RPMI8226 (cell line): ENCODE data around the gene COL2A1.

Experiments used
- DNase-seq: peaks from one replicate; pipeline ENCODE4 v3.0.0-alpha.2; 2015

Gene COL2A1

DNA sequence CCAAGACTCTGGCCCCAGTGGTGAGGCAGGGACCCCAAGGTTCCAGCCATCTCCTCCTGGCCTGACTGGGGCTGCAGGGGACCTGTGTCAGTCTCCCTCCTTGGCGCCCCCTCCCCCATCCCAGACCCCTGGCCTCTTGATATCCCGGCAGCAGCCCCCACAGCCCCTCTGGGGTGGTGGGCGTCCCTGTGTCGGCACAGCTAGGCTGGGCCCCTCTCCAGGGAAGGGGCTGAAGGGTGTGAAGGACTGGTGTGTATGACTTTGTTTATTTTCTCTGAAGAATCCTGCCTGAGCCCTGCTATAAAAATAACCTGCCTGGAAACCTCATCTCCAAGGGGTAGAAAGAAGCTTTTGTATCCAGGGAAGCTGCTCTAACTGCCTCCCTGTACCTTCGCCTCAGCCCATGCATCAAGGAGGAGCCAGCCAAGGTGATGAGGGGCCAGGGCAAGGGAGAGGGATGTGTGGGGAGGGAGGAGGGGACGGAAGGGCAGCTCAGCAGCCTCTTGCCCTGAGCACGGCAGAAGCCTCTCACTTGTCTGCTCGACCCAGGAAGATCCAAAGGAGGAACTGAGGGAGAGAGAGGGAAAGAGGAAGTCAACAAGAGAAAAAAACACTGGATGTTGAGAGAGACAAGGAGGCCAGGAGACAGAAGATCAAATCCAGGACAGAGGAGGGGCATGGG lies 25.4 kb upstream of the COL2A1 start:
- no peak for DNase-seq

DNA sequence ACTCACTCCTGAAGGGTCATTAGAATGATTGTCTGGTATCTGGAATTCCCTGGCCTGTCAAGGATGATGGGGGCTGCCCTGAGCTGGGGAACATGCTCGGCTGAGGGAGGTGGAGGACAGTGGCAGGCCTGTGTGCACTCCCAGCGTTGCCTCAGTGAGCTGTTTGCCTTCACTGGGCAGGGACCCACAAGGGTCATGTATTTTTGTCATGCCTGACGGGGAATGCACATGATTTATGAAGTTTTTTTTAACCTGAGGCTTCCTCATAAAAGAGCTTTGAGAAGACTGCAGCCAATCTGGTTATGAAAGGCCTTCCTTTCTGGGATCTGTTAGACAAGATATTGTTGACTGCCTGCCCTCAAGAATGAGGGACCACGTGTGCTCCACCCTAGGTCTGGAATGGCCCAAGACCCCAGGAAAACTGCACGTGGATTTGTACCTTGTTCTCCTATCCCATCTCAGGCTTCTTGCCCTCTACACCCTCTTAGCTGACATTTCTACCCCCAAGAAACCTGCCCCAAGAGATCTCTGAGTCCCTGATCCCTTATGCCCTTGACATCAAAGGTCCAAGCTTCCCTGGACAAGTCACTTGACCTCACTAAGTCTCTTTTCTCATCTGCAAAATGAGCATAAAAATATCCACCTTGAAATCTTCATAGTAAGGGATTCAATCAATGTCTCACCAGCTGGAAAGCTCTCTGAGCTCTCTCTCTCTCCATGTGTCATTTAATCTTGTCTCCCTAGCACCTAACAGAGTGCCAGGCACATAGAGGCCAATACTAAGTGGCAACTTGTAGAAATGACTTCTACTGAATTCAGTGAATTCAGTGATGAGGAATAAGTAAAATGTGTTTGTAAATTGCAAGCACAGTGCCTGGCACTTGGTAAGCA lies 24.5 kb upstream of the COL2A1 start:
- DNase-seq, result no peak

DNA sequence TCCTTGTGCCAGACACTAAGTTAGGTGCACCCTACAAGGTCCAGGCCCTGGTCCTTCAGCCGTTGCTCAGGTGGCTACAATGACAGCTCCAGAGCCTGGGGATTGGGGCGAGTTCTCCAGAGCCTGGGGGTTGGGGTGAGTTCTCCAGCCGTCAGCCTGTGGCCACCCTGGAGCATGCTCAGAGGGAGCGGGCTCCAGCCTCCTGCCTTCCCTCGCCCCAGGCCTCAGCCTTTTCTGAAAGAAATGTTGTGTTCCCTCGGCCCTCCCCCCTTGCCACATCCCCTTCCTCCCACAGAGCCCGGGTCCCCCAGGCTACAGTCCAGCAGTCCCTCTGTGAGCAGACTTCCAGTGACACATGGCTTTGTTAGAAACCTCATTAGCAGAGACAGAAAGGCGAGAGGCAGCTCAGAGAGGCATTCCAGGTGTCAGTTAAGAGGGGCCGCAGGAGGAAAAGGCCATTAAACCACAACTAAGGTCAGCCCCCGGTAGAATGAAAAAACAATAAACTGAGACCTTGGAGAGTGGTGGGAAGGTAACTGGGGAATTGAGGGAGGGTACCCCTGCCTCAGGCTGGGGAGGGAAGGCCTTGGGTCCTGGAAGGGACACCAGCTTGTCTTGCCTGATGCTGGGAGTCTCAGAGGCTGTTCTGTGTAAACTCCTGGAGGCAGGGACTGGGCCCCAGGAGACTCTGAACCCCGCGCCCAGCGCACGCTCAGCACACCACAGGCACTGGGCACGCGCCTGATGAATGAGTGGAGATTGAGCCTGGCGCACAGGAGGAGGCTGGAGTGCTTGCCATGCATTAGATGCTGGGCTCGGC lies 23.1 kb upstream of the COL2A1 start:
- no peak for DNase-seq

DNA sequence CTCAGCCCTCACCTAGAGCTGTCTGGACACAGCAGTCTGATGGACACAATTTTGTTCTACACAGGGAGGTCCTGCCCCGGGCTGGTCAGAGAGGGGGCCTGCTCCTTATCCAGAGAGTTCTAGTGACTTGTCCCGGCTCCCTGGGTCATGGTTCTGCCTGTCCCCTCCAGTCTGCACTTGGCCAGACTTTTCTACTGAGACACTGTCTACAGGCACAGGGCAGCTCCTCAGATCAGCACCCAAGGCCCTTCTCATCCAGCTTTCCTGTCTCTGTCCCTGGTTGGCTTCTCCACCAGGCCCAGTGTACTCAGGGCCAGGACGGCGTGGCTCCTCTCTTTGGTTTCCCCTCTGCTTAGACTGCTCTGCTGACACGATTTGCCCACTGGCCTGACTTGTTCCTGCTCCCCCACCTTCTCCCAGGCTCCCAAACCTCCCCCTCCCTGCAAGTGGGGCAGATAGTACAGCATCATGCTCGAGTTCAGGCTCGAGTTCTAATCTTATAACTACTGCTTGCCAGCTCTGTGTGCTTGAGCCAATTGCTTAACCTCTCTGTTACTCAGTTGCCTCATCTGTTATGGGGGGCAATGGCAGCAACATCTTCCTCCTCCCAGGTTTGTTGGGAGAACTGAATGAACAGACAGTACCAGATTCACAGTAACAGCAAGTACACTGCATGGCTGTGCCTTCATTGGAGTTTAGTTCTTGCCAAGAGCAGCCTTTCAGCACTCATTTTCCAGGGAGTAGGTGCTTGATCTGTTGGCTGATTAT lies 22.0 kb upstream of the COL2A1 start:
- DNase-seq, result no peak

DNA sequence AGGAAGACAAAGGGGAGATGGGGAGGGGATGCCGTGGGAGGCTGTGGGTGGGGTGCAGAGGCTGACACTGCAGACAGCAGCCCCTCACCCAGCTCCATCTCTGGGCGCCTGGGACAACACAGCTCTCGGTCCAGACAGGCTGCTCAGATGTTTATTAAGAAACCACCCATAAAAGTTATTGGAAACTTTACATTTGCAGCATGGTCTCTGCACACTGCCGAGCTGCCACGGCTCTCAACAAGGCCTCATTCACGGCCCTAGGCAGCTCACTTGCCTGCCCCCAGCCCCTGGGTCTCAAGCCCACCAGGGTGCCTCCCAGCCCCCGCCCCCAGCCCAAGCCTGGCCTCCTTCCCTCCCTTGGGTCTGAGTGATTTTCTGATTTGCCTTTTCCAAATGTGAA lies 21.0 kb upstream of the COL2A1 start:
- no peak for DNase-seq

DNA sequence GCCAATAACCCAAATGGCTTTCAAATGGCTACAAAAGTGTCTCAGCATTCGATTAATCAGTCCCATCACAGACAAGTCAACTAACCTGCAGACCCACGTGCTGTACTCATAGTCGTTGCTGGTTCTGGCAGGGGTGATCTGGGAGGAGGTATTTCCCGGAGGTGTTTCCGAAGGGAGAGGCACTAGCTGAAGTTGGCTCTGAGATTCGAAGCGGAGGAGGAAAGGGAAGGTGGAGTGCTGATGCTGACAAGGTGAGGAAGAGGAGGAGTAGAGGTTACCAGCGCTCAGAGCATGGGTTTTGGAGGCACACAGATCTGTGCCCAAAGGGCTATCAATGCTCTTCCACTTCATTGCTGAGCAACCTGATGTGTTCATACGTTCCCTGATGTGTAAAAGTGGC lies 20.5 kb upstream of the COL2A1 start:
- DNase-seq, result no peak

DNA sequence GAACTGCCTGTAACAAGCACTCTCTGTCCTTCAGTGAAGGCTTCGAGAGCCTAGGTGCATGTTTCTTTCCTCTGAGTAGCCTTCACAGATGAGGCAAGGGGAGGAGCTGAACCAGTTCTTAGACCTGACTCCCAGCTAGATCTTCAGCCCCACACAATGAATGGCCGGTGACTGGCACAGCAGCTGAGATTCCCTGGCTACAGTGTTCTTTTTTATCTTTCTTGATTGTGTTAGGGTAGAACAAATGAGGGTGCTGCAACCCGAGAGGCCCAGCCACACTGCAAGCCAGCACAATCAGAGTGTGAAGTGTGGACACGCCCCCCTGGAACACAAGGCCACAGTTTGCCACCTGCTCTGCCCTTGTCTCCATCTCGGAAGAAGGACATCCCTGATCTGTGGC lies 19.1 kb upstream of the COL2A1 start:
- DNase-seq, result no peak

DNA sequence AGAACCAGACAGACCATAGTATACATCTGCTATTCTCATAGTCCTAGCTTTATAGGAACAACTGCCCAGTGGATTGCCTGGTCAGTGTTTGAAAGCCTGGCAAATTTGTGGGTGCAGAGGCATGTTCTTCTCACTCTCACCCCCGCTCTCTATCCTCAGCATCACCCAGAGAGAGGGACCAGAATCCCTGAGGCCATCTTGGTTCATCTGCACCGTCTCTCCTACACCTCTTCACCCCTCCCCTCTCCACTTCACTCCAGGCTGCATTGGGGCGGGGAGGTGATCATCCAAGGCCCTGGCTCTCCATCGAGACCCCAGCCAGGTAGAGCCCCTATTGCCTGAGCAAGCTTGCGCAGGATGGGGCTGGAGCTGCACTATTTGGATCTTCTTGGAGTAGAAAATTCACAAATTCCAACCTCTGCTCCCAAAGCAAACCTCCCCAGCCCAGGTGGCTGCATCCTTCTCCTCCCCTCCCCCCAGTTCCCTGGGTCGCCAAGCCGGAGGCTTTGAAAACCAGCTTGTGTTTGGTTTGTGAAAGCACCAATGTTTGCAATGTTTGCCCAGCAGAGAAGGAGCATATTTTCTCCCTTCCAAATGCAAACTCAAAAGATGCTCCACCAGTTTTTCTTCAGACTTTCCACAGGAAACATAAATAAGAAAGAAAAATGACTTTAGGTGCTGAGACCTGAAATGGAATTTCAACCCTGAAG lies 18.6 kb upstream of the COL2A1 start:
- no peak for DNase-seq

DNA sequence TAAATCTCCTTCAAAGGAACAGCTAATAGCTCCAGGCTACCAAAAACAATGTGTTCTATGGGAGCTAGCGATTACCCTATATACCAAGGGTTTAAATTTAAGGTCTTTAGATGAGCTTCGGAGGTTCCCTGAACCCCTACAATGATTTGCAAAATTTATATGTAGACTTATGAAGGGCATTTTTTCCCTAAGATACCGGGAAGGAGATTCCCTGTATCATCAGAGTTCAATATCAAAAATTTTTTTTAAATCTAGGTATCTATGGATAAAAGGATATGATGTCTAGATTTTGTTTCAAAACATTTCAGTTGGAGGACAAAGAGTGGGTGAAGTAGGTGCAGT lies 17.9 kb upstream of the COL2A1 start:
- no peak for DNase-seq

DNA sequence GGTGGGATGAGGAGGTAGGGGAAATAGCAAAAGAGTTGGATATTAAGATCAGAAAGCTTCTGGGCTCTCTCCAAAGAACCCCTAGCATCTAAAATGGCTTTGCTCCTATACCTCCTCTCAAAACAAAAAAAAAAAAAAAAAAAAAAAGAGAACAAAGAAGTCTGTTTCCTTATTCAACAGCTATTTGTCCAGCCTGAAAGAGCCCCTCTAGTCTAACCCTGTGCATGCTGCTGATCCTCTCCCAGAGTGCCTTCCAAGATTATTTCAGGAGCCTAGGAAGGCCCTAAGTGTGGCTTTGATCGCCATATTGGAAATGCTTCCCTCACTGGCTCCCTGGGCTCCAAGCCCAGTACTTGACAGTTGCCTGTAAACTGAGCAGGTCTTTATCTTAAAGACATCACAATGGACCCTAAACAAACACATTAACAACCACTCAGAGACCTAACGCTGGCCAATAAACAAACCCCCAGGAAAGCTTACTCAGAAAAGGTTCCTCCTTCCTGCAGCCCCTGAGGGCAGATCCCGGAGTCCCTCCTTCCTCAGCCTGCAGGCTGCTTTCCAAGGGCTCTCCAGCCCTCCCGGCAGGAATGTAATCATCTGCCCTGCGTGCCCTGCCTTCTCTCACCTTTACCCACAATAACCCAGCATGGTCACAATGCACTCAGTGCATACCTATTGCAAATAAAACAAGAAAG lies 17.4 kb upstream of the COL2A1 start:
- no peak for DNase-seq

DNA sequence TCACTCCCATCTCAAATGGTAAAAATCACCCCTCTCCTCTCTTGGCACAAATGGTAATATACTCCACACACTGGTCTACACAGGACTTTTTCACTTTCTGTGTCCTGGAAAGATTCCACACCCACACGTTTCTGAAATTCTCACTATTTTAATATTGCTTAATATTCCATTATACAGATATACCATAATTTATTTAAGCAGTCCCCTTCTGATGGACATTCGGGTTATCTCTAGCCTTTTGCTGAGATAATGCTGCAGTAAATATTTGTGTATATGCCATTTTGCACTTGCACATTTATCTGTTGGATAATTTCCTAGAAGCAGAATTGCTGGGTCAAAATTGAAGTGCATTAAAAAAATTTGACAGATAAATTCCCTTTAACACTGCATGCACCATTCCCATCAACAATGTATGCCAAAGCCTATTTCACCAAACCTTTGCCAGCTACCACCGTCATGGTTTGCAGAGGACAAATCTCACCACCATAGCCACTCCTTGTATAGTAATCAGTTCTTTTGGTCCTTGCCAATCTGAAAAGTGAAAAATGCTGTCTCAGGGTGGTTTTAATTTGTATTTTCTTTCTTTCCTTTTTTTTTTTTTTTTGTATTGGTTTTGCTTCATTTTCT lies 15.5 kb upstream of the COL2A1 start:
- DNase-seq, result no peak

DNA sequence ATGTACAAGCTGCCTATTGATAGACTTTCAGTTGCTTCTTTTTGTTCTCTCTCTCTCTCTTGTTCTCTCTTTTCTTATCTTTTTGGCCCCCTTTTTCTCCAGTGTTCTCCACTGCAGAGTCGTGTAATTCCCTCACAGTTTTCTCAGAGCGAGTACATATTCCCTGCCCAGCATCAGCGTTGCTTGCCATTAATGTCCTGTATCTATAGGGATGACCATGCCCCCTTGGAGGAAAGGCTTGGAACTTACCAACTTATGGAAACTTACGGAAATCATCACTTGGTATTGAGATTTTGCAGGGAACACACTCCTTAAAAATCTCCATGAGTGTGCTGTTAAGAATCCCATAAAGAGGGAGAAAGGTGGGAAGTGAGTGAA lies 14.3 kb upstream of the COL2A1 start:
- DNase-seq, result no peak

DNA sequence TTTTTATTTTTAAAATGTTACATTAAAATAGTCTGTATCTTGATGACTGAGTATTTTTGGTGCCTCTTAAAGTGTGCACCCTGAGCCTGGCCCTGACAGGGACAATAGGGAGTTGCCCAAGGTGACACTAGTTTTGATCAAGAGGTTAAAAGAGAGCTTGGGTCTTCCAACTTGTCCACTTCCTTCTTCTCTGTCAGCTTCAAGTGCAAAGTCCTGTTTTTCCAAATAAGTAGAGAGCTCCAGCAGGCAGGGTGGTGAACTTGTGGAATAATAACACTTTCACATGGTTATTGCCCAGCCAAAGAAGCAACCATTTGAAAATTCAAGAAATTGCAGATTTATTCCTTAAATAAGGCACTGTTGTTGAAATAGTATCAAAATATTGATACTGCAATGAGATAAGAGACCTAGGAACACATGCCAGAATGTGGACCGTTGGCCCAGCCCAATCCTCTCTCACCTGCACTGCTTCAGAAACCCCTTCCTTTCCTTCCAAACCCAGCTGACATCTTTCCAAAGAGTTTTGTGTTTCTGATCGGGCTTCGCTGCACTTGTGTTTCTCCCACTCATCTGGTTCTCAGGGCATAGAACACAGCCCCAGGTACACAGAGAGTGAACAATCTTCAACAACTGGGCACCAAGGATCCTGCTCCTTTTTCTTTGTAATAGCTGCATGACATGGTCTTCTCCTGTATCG lies 13.8 kb upstream of the COL2A1 start:
- DNase-seq, result no peak

DNA sequence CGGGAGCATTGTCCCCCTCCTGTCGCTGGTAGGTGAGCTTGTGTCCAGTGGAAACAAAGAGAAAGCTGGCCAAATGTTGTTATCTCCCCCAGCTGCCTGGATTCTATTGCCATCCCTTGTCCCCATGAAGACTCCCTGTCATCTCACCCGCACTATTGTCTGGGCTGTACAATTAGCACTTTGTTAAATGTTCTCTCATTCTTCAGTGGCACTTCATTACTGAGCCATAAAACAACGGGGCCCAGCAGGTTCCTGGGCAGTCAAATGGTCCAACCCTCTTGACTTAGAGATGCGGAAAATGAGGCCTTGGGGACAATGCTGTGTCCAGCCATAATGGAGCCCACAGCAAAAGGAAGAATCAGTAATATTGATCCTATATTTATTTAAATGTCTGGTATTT lies 13.2 kb upstream of the COL2A1 start:
- DNase-seq, result no peak

DNA sequence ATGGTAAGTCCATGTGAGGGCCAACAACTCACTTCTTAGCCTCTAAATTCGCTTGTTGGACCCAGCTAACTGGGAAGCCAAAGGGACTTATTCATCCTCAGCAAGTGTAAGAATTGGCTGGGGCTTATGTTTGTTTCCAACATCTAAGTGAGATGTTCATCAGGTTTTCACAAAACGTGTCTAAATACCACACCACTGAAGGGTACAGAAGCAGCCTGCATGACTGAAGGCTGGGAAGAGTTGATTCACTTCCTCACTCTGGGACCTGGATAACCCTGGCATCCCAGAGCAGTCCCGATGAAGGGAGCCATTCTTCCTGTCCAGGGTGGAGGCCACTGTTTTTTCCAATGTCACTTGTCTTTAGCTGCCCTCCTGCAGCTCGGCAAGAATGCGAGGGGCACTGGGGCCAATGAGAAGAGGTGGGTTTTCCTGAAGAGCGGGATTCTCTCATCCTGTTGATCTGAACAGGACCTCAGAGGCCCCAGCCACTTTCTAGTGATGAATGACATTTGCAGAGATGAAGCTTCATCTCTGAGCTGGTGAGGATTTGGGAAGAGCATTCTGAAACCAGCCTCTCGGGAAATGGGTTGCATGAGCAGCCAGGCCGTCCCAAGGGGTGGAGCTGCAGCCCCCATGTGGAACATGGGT lies 12.2 kb upstream of the COL2A1 start:
- no peak for DNase-seq

DNA sequence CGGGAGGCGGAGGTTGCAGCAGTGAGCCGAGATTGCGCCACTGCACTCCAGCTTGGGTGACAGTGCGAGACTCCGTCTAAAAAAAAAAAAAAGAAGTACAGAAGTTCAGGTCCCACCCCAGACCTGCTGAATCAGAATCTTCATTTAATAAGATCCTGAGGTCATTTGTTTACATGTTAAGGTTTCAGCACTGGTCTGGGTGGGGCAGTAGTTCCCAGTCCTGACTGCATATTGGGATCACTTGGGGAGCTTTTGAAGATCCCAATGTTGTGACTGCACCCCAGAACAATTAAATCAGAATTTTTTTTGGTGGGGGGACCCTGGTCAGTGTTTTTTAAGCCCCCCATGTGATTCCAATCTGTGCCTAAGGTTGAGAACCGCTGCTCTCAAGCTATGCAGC lies 11.7 kb upstream of the COL2A1 start:
- DNase-seq, result no peak

DNA sequence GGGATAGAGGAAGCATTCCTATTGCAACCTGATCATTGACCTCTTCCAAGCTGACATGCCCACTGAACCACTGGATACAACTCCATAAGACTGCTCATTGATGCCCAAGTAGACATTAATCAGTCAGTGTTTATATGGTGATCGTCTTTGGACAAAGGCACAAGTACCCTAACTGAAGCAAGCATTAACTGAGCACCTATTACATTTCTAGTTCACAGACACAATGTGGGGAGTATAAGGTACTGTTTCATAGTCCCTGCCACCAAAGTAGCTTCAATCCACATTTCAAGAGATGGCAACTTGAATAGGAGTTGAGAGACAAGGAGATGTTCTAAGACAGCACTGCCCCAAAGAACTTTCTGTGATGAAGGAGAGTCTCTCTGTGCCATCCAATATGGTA lies 10.9 kb upstream of the COL2A1 start:
- no peak for DNase-seq

DNA sequence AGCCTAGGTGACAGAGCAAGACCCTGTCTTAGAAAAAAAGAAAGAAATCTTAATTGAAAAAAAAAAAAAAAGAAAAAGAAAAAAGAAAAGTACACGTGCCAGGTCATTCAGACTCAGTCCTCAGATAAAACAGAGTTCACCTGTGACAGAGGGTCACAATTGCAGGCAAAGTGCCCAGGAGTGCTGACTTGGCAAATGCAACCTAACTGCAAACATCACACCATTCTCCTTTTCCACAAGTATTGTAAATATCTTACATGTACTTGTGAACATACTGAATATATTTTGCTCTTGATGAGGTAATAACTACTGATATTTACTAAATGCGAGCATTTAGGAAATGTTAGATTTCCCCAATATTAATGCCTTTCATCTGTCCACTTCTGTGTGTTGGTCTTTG lies 9.0 kb upstream of the COL2A1 start:
- no peak for DNase-seq

DNA sequence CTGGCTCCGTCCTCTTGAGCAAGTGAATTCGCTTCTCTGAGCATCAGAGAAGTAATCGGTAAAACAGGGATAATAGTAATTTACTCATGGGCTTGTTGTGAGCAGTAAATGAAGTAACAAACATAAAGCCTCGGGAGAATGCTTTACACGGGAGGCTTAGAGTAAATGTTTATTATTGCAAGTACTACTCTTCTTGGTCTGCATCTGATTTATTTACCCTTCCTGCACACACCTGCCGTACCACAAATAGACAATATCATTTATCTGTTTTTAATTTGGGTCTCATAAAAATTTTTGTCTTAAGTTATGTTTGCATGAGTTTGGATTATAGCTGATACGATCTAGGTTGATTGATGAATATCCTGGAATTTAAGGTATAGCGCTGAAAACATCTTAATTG lies 7.8 kb upstream of the COL2A1 start:
- DNase-seq, result no peak

DNA sequence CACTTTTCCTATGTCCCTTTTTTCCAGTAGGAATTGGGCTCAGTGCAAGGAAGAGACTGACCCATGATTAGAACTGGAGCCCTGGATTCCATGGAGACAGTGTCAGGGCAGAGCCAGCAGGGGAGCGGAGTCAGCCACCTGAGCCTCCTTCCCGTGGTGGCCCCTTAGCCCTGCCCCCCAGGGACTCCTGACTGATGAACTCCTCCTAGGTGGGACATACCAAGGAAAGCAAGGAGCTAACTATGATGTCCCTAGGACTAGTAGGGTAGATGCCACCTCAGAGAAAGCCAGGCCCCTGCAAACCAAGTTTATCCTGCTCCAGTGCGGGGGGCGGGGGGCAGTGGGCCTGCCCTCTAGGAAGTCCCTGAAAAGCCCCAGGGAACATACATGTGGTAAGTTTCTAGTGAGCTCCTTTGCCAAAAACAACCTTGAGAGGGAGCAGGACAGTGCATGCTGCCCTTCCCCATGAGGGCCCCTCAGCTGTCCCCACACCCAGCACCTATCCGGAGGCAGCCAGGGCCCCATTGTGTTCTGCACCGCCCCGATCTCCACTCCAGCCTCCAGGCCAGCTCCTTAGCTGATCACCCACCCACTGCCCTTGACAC lies 6.2 kb upstream of the COL2A1 start:
- no peak for DNase-seq
